Fibroblast of lung (primary cell): ENCODE data around the gene FSTL5.

Experiments used
- EZH2 ChIP-seq: IDR thresholded peaks from 2 replicates; pipeline ENCODE4 v1.5.1; 2012; ENCODE audit warnings: low read length, control low read depth, mild to moderate bottlenecking; ENCODE audit errors: missing control alignments
- TF ChIP-seq, protein P1 (sequence below), 2 donors: IDR thresholded peaks in 1 of 2; conservative IDR thresholded peaks in 1 of 2; 1 replicate in 1 of 2; 2 replicates in 1 of 2; pipeline ENCODE4 v1.5.1; 2011 to 2012; ENCODE audit warnings: low read length in 2 of 2, control low read depth in 1 of 2, inconsistent platforms in 1 of 2, low read depth in 1 of 2, mild to moderate bottlenecking in 1 of 2

DNA sequence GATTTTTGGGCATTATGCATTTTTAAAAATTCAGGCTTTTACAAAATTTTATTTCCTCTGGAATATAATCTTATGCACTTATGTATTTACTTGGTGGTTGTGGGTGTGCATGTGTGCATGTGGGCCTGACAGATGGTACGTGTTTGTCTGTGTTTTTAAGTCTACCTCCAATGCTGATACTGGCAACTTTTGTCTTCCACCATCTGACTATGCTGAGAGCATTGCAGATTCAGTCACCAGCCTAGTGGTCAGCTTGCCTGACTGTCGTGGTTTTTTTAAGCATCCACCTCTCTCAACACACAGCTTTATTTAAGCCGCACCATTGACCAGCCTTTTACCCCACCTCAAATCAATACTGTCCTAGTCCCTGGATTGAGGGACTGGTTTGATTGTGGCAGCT is 37.1 kb downstream of the FSTL5 start:
- TF ChIP-seq, protein P1, sequence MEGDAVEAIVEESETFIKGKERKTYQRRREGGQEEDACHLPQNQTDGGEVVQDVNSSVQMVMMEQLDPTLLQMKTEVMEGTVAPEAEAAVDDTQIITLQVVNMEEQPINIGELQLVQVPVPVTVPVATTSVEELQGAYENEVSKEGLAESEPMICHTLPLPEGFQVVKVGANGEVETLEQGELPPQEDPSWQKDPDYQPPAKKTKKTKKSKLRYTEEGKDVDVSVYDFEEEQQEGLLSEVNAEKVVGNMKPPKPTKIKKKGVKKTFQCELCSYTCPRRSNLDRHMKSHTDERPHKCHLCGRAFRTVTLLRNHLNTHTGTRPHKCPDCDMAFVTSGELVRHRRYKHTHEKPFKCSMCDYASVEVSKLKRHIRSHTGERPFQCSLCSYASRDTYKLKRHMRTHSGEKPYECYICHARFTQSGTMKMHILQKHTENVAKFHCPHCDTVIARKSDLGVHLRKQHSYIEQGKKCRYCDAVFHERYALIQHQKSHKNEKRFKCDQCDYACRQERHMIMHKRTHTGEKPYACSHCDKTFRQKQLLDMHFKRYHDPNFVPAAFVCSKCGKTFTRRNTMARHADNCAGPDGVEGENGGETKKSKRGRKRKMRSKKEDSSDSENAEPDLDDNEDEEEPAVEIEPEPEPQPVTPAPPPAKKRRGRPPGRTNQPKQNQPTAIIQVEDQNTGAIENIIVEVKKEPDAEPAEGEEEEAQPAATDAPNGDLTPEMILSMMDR (conservative IDR thresholded peaks at IDR 0.05 in 1 of 2, IDR thresholded peaks at IDR 0.05 in 1 of 2; ENCODE audit: low read depth in 1 of 2, low read length in 2 of 2): no peak
- TF ChIP-seq EZH2: no peak
